Ovary (tissue), 10 donors: Measurements from ENCODE around the gene ELP2. TPM values are rescaled to one million over a fixed set of nuclear protein-coding genes. Genes with fewer than 3 reads are reported as not detected.
"Not testable (repeated sequence)": the region's sequence is repeated elsewhere in the genome, so short reads cannot be mapped to it uniquely, and the experiment has no call there.

Experiments
- DNase-seq, 5 donors: peaks; one replicate each; pipeline ENCODE4 v3.0.0-alpha.2; 2019 to 2020
- H3K27ac ChIP-seq, 2 donors: fragments of 200-600 bp; one replicate each; pipeline versions ENCODE4 v1.5.1 to v1.8.0; 2019 to 2022
- H3K27me3 ChIP-seq: fragments of 200-600 bp; one replicate; pipeline ENCODE4 v1.8.0; 2022
- H3K36me3 ChIP-seq: fragments of 200-600 bp; sonication (generic); one replicate; pipeline ENCODE4 v1.5.1; 2019
- H3K4me1 ChIP-seq: one replicate; pipeline ENCODE4 v1.8.1; 2013; ENCODE audit warnings: mild to moderate bottlenecking, moderate library complexity; ENCODE audit not compliant: insufficient read depth
- H3K4me3 ChIP-seq: fragments of 200-600 bp; sonication (generic); one replicate; pipeline ENCODE4 v1.5.1; 2017
- H3K9me3 ChIP-seq, 2 donors: fragments of 200-600 bp in 1 of 2; sonication (generic) in 1 of 2; one replicate each; pipeline versions ENCODE4 v1.5.1 to v1.8.1; 2013 to 2019; ENCODE audit warnings: mild to moderate bottlenecking in 1 of 2, moderate library complexity in 1 of 2
- EP300 ChIP-seq: sonication (generic); formaldehyde crosslinking; IDR thresholded peaks from one replicate; pipeline ENCODE4 v1.6.1; 2017; ENCODE audit warnings: antibody characterized with exemption
- POLR2A ChIP-seq: fragments of 450-650 bp; IDR thresholded peaks from one replicate; pipeline ENCODE4 v1.6.1; 2017; ENCODE audit warnings: antibody characterized with exemption, mild to moderate bottlenecking, moderate library complexity
- WGBS, 3 donors: extraction: QIAGEN DNeasy Blood & Tissue Kit in 1 of 3; methylation state at CpG; one replicate each; pipeline versions ENCODE4 v1.1.5 to v1.1.7; 2013 to 2017; 5-methylcytosine and 5-hydroxymethylcytosine counted together
- intact Hi-C, 4 donors: fragments of 100-400 bp; cut with DNase I; formaldehyde crosslinking; loops; one replicate each; pipeline versions ENCODE4 v1.11.0 to v1.15.1; 2022 to 2023
- long read RNA-seq, 3 donors: library from polyadenylated mRNA in 2 of 3; unstranded in 2 of 3; transcript quantifications; one replicate each; pipeline ENCODE4 v2.0.0 and lab custom pipeline, GENCODE V29; 2021 to 2026
- polyA plus RNA-seq, 2 donors: library from polyadenylated mRNA; stranded (reverse); fragments of 200-250 nt in 1 of 2; fragments of 350-450 nt in 1 of 2; fragmentation: Illumina TruSeq in 1 of 2; extraction: RNeasy Lipid Tissue Mini Kit (QIAGEN cat#74804) in 1 of 2; gene quantifications; one replicate each; pipeline ENCODE4 v1.2.3, GENCODE V29; 2013 to 2014
- total RNA-seq, 7 donors: library from RNA; depleted of rRNA in 2 of 7; stranded (reverse); fragments of >200 nt in 2 of 7; fragmentation: NEBNext Ultra II Directional in 3 of 7; extraction: Animal tissue kit (Norgen Biotek cat#: 25700) in 3 of 7; gene quantifications; one replicate each; pipeline versions ENCODE4 v1.1.0 to v1.2.4, GENCODE V29; 2016 to 2023
- TF ChIP-seq, protein P1 (sequence below), 3 donors: fragments of 450-650 bp in 2 of 3; fragments of 200-600 bp in 1 of 3; IDR thresholded peaks; one replicate each; pipeline versions ENCODE4 v1.5.1 to v1.8.0; 2016 to 2022; ENCODE audit warnings: antibody characterized with exemption in 3 of 3, mild to moderate bottlenecking in 1 of 3
- donor health status: DM: no; HTN: no; CAD: no; lungs with moderate emphysema.
- donor health status: DM: no; HTN: no; CAD: no.
- donor health status: Bipolar disorder and iron deficiency.
- donor health status: DM: yes; HTN: yes; CAD: no.
- donor health status: DM: no; HTN: no; CAD: no.
- donor health status: DM: yes; HTN: yes; CAD: no.

ELP2 gene
- 100 to 1,000 TPM in 6 of 7 donors, 10 to 100 TPM in 1; 63.6 to 144 (median 111) TPM for total RNA-seq
- 10 to 100 TPM; 70.9 to 91.7 TPM for polyA plus RNA-seq
- long read RNA-seq, donor 1, full-length matches to known transcripts: 321 of 432 reads
- long read RNA-seq, donor 1, partial matches to known transcripts: 21 of 432 reads
- long read RNA-seq, donor 1, other reads (novel, unspliced or antisense): 90 of 432 reads
- long read RNA-seq, donor 2, full-length matches to known transcripts: 20 of 25 reads
- long read RNA-seq, donor 2, partial matches to known transcripts: 0 of 25 reads
- long read RNA-seq, donor 2, other reads (novel, unspliced or antisense): 5 of 25 reads
- long read RNA-seq, donor 3, full-length matches to known transcripts: 142 of 180 reads
- long read RNA-seq, donor 3, partial matches to known transcripts: 4 of 180 reads
- long read RNA-seq, donor 3, other reads (novel, unspliced or antisense): 34 of 180 reads

DNA sequence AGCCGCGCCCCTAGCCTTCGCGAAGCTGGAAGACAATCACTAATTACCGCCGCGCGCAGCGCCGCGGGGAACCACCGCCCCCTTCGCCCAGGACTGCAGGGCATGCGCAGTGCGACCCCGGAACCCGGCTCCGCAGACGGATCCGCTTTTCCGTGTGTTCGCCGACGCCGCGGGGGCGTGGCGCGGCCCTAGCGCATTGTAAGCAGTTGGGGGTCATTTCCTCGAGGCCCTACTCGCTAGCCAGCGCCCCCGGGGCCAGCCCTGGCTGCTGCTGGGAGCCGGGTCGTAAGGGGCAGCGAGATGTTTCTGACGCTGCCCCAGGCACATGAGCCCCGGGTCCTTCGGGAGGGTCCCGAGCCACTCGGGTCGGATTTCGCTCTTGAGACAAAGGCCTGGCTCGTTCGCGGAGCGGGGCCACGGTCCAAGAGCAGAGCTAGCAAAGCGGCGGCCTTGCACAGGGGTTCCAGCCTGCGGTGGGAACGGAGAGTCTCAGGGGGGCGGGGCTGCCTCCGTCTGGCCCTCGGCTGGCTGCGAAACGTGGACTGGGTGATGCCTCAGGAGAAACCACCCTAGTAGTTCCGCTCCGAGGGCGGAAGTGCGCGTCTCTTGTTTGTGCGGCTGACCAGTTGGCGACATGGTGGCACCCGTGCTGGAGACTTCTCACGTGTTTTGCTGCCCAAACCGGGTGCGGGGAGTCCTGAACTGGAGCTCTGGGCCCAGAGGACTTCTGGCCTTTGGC is at the start of gene ELP2, which contains the start of gene SLC39A6:
TSS of gene ELP2 (plus strand) at position 600 of the 739 bp plus-strand sequence. CDS start at position 635, 35 bp downstream.
TSS of gene SLC39A6 (minus strand) at position 41 of the 739 bp plus-strand sequence. CDS start 2,333 bp downstream, outside the sequence.
- WGBS, 3 donors: 0 to 1% (median 1%) methylated on average over 59 to 69 of the region's 69 CpGs
- Histone ChIP-seq H3K9me3 (no peaks in the 10 kb centered on the region), H3K4me3 (peak within 1 kb of the TSS; percentile 79), H3K4me1 (peaks cover 15% of the 10 kb centered on the region), H3K36me3 (no peaks in the 10 kb centered on the region), H3K27ac (peak within 1 kb of the TSS; percentile 84 to 92), H3K27me3 (no peaks in the 10 kb centered on the region)
- intact Hi-C loops: loop anchor here in 1 of 4 donors (5.0 kb wide), 1 partner anchor 58 kb away; the partner anchor contains the start of gene MOCOS
- DNase-seq: peak; percentile 94 to 97 (median 96)
- peak; percentile 67 for TF ChIP-seq POLR2A
- no peak for TF ChIP-seq EP300
- TF ChIP-seq, protein P1, sequence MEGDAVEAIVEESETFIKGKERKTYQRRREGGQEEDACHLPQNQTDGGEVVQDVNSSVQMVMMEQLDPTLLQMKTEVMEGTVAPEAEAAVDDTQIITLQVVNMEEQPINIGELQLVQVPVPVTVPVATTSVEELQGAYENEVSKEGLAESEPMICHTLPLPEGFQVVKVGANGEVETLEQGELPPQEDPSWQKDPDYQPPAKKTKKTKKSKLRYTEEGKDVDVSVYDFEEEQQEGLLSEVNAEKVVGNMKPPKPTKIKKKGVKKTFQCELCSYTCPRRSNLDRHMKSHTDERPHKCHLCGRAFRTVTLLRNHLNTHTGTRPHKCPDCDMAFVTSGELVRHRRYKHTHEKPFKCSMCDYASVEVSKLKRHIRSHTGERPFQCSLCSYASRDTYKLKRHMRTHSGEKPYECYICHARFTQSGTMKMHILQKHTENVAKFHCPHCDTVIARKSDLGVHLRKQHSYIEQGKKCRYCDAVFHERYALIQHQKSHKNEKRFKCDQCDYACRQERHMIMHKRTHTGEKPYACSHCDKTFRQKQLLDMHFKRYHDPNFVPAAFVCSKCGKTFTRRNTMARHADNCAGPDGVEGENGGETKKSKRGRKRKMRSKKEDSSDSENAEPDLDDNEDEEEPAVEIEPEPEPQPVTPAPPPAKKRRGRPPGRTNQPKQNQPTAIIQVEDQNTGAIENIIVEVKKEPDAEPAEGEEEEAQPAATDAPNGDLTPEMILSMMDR (IDR thresholded peaks at IDR 0.05): peak in 1 of 3 donors; percentile 20

- intact Hi-C loops: not testable (repeated sequence)
Observed at GRCh38 chr18:36081118-36081517, 48.6 kb upstream of the ELP2 start.

DNA sequence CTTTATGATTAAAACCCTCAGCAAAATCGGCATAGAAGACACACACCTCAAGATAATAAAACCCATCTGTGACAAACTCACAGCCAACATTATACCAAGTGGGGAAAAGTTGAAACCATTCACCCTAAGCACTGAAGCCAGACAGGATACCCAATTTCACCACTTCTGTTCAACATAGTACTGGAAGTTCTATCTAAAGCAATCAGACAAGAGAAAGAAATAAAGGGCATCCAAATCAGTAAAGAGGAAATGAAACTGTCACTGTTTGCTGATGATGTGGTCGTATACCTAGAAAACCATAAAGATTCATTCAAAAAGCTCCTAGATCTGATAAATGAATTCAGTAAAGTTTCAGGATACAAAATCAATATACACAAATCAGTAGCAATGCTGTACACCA is 46.0 kb upstream of the ELP2 start:
- DNase-seq: no peak
- WGBS, 3 donors: 72 to 74% (median 73%) methylated on average over 2 of the region's 2 CpGs
- no peaks in the 10 kb centered on the region for H3K36me3 ChIP-seq
- no peaks in the 10 kb centered on the region for H3K27me3 ChIP-seq
- intact Hi-C loops: no loop called here
- no peak overlapping the region for H3K4me3 ChIP-seq
- no peaks in the 10 kb centered on the region for H3K4me1 ChIP-seq
- no peak overlapping the region for H3K27ac ChIP-seq
- no peak for TF ChIP-seq POLR2A
- TF ChIP-seq EP300: no peak
- TF ChIP-seq, protein P1 (IDR thresholded peaks at IDR 0.05): no peak
- H3K9me3 ChIP-seq: no peaks in the 10 kb centered on the region

More at GRCh38 chr18:36081118-36081517, 48.6 kb upstream of the ELP2 start:
- DNase-seq, H3K4me1 ChIP-seq, H3K36me3 ChIP-seq, H3K27me3 ChIP-seq, H3K4me3 ChIP-seq, H3K27ac ChIP-seq, H3K9me3 ChIP-seq: not testable (repeated sequence)
- 86 to 89% (median 86%) methylated on average over 2 of the region's 2 CpGs for WGBS, 3 donors

GRCh38 chr18:36085195-36085594 is 44.5 kb upstream of the ELP2 start:
- WGBS, 3 donors: 91 to 97% (median 94%) methylated on average over 3 to 4 of the region's 4 CpGs
- Histone ChIP-seq H3K27ac (no peak overlapping the region), H3K27me3 (no peaks in the 10 kb centered on the region), H3K4me3 (no peak overlapping the region), H3K36me3 (no peaks in the 10 kb centered on the region), H3K9me3 (no peaks in the 10 kb centered on the region), H3K4me1 (no peaks in the 10 kb centered on the region)
- no peak for DNase-seq
- TF ChIP-seq EP300: no peak
- TF ChIP-seq, protein P1 (IDR thresholded peaks at IDR 0.05): no peak
- intact Hi-C loops: no loop called here
